HG03135 (cell line): ENCODE data around the gene GALNTL6.
"Not testable (repeated sequence)": the region's sequence is repeated elsewhere in the genome, so short reads cannot be mapped to it uniquely, and the experiment has no call there.

Experiments used
- ATAC-seq: cut with Tn5 transposase; IDR thresholded peaks from one replicate; pipeline ENCODE4 v1.9.1; 2021; ENCODE audit warnings: mild to moderate bottlenecking, moderate library complexity; ENCODE audit not compliant: unreplicated experiment

The GALNTL6 gene

GRCh38 chr4:172838943-172839342, 1025.7 kb downstream of the GALNTL6 start:
- ATAC-seq = no peak

- ATAC-seq = no peak
These were observed 1029.6 kb downstream of the GALNTL6 start for GRCh38 chr4:172842779-172843178.

- ATAC-seq = no peak
These were observed 1030.0 kb downstream of the GALNTL6 start for GRCh38 chr4:172843192-172843591.

GRCh38 chr4:172844556-172844955, 1031.4 kb downstream of the GALNTL6 start:
- ATAC-seq = no peak

GRCh38 chr4:172845281-172845680, 1032.1 kb downstream of the GALNTL6 start:
- no peak for ATAC-seq

GRCh38 chr4:172850838-172851237, 1037.6 kb downstream of the GALNTL6 start:
- no peak for ATAC-seq

GRCh38 chr4:172851534-172851933, 1038.3 kb downstream of the GALNTL6 start:
- ATAC-seq = no peak

- ATAC-seq = no peak
These were observed 1043.8 kb downstream of the GALNTL6 start for GRCh38 chr4:172857026-172857425.

GRCh38 chr4:172858731-172859230, 1045.6 kb downstream of the GALNTL6 start:
- ATAC-seq = no peak

GRCh38 chr4:172865103-172865502, 1051.9 kb downstream of the GALNTL6 start:
- no peak for ATAC-seq

GRCh38 chr4:172865531-172866127, 1052.4 kb downstream of the GALNTL6 start:
- no peak for ATAC-seq

GRCh38 chr4:172866421-172866820, 1053.2 kb downstream of the GALNTL6 start:
- ATAC-seq = no peak

GRCh38 chr4:172867835-172868234, 1054.6 kb downstream of the GALNTL6 start:
- no peak for ATAC-seq

GRCh38 chr4:172868271-172868670, 1055.1 kb downstream of the GALNTL6 start:
- no peak for ATAC-seq

GRCh38 chr4:172869621-172870268, 1056.5 kb downstream of the GALNTL6 start:
- ATAC-seq = no peak

- ATAC-seq = no peak
These were observed 1058.2 kb downstream of the GALNTL6 start for GRCh38 chr4:172871381-172871780.

- no peak for ATAC-seq
These were observed 1061.7 kb downstream of the GALNTL6 start for GRCh38 chr4:172874944-172875343.

GRCh38 chr4:172876394-172876793, 1063.2 kb downstream of the GALNTL6 start:
- no peak for ATAC-seq

GRCh38 chr4:172881645-172882044, 1068.4 kb downstream of the GALNTL6 start:
- no peak for ATAC-seq

GRCh38 chr4:172887358-172887757, 1074.2 kb downstream of the GALNTL6 start:
- ATAC-seq = not testable (repeated sequence)

GRCh38 chr4:172887959-172888358, 1074.8 kb downstream of the GALNTL6 start:
- ATAC-seq = no peak

- no peak for ATAC-seq
These were observed 1079.1 kb downstream of the GALNTL6 start for GRCh38 chr4:172892300-172892699.

GRCh38 chr4:172895699-172896098, 1082.5 kb downstream of the GALNTL6 start:
- ATAC-seq = no peak
